Type B pancreatic cell (in vitro differentiated cells): ENCODE measurements around the gene KCNQ5. TPM values are rescaled to one million over a fixed set of nuclear protein-coding genes. Genes with fewer than 3 reads are reported as not detected.

ENCODE experiments used
- DNase-seq: peaks from one replicate; pipeline ENCODE4 v3.0.0; 2021; ENCODE audit warnings: mixed read lengths; ENCODE audit not compliant: unreplicated experiment; ENCODE audit errors: extremely low spot score
- H3K27ac Mint-ChIP-seq: 2 replicates; pipeline ENCODE4 v1.8.0; 2021; ENCODE audit warnings: mild to moderate bottlenecking, mixed read lengths
- H3K27me3 Mint-ChIP-seq: 2 replicates; pipeline ENCODE4 v1.8.0; 2021; ENCODE audit warnings: mixed read lengths
- H3K36me3 Mint-ChIP-seq: 2 replicates; pipeline ENCODE4 v1.8.0; 2021; ENCODE audit warnings: mixed read lengths
- H3K4me1 Mint-ChIP-seq: one replicate; pipeline ENCODE4 v1.8.0; 2021; ENCODE audit warnings: mixed read lengths; ENCODE audit not compliant: unreplicated experiment
- H3K4me3 Mint-ChIP-seq: 2 replicates; pipeline ENCODE4 v1.8.0; 2021; ENCODE audit warnings: mild to moderate bottlenecking, mixed read lengths
- H3K9me3 Mint-ChIP-seq: 2 replicates; pipeline ENCODE4 v1.8.0; 2021; ENCODE audit warnings: mixed read lengths
- total RNA-seq: library from RNA; stranded (reverse); gene quantifications from 2 replicates; pipeline ENCODE4 v1.2.1, GENCODE V29; 2021; ENCODE audit warnings: low replicate concordance
- TF ChIP-seq, protein P1 (sequence below): fragments of 200-600 bp; sonication (generic); conservative IDR thresholded peaks from 2 replicates; pipeline ENCODE4 v1.5.0; 2021; ENCODE audit warnings: antibody characterized with exemption, mild to moderate bottlenecking

The KCNQ5 gene
- total RNA-seq, 1 donor from 2014 or later = 1.7 TPM

GRCh38 chr6:72817208-72817607, 195.3 kb downstream of the KCNQ5 start:
- Mint-ChIP-seq H3K4me3 (no peak overlapping the region), H3K36me3 (no peaks in the 10 kb centered on the region), H3K27ac (no peak overlapping the region), H3K9me3 (no peaks in the 10 kb centered on the region), H3K27me3 (no peaks in the 10 kb centered on the region), H3K4me1 (no peaks in the 10 kb centered on the region)
- TF ChIP-seq, protein P1, sequence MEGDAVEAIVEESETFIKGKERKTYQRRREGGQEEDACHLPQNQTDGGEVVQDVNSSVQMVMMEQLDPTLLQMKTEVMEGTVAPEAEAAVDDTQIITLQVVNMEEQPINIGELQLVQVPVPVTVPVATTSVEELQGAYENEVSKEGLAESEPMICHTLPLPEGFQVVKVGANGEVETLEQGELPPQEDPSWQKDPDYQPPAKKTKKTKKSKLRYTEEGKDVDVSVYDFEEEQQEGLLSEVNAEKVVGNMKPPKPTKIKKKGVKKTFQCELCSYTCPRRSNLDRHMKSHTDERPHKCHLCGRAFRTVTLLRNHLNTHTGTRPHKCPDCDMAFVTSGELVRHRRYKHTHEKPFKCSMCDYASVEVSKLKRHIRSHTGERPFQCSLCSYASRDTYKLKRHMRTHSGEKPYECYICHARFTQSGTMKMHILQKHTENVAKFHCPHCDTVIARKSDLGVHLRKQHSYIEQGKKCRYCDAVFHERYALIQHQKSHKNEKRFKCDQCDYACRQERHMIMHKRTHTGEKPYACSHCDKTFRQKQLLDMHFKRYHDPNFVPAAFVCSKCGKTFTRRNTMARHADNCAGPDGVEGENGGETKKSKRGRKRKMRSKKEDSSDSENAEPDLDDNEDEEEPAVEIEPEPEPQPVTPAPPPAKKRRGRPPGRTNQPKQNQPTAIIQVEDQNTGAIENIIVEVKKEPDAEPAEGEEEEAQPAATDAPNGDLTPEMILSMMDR = no peak
- no peak for DNase-seq

DNA sequence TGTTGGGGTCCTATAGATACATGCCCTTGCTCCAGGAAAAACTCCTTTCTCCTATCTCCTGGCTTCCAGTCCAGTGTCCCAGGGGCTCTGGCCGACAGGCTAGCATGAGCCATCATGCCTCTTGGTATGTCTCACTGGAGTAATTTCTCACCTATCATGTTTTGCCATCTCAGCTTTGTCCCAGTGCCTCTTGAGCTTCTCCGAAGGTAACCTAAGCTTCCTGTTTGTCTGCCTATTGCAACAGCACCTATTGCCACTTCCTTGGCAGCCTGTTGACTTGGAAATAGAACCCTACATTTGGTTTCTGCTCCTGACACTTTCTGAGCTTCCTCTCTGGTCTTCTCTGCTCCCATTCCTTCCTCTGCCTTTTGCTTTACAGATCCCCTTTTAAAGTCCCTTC, 197.7 kb downstream of the KCNQ5 start:
- TF ChIP-seq, protein P1 = no peak
- Mint-ChIP-seq H3K27ac (no peak overlapping the region), H3K9me3 (no peaks in the 10 kb centered on the region), H3K4me1 (no peaks in the 10 kb centered on the region), H3K36me3 (no peaks in the 10 kb centered on the region), H3K27me3 (no peaks in the 10 kb centered on the region), H3K4me3 (no peak overlapping the region)
- no peak for DNase-seq

- Mint-ChIP-seq H3K36me3 (no peaks in the 10 kb centered on the region), H3K27me3 (no peaks in the 10 kb centered on the region), H3K9me3 (no peaks in the 10 kb centered on the region), H3K27ac (no peak overlapping the region), H3K4me3 (no peak overlapping the region), H3K4me1 (no peaks in the 10 kb centered on the region)
- TF ChIP-seq, protein P1 = no peak
- no peak for DNase-seq
Measured at GRCh38 chr6:72820153-72820552, 198.3 kb downstream of the KCNQ5 start.

- no peaks in the 10 kb centered on the region for H3K27me3 Mint-ChIP-seq
- DNase-seq = no peak
- H3K4me1 Mint-ChIP-seq = no peaks in the 10 kb centered on the region
- no peaks in the 10 kb centered on the region for H3K36me3 Mint-ChIP-seq
- no peaks in the 10 kb centered on the region for H3K9me3 Mint-ChIP-seq
- TF ChIP-seq, protein P1 = no peak
- H3K27ac Mint-ChIP-seq = no peak overlapping the region
- no peak overlapping the region for H3K4me3 Mint-ChIP-seq
Measured at GRCh38 chr6:72820906-72821305, 199.0 kb downstream of the KCNQ5 start.

- Mint-ChIP-seq H3K36me3 (no peaks in the 10 kb centered on the region), H3K27me3 (no peaks in the 10 kb centered on the region), H3K9me3 (no peaks in the 10 kb centered on the region), H3K4me1 (no peaks in the 10 kb centered on the region), H3K27ac (no peak overlapping the region), H3K4me3 (no peak overlapping the region)
- DNase-seq = no peak
- TF ChIP-seq, protein P1 = no peak
Measured at GRCh38 chr6:72822023-72822422, 200.2 kb downstream of the KCNQ5 start.

DNA sequence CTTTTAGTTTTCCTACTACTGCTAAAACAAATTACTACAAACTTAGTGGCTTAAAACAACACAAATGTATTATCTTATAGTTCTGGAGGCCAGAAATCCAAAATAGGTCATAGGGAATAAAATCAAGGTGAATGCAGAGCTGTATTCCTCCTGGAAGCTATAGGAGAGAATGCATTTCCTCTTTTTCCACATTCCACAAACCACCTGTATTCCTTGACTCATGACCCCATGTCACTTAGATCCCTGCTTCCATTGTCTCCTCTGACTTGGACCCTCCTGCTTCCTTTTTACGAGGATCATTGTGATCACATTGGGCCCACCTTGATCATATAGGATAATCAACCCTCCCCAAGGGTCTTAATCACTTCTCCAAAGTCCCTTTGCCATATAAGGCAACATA, 200.8 kb downstream of the KCNQ5 start:
- H3K9me3 Mint-ChIP-seq = no peaks in the 10 kb centered on the region
- H3K4me3 Mint-ChIP-seq = no peak overlapping the region
- H3K36me3 Mint-ChIP-seq = no peaks in the 10 kb centered on the region
- no peaks in the 10 kb centered on the region for H3K4me1 Mint-ChIP-seq
- H3K27me3 Mint-ChIP-seq = no peaks in the 10 kb centered on the region
- TF ChIP-seq, protein P1 = no peak
- no peak for DNase-seq
- H3K27ac Mint-ChIP-seq = no peak overlapping the region
